Body of pancreas (tissue), 4 donors: ENCODE measurements around the gene STAMBPL1.

ENCODE experiments used
- CTCF ChIP-seq, 7 experiments: fragments of 450-650 bp in 4 of 7; fragments of 200-600 bp in 3 of 7; sonication (generic) in 3 of 7; IDR thresholded peaks; one replicate each; pipeline ENCODE4 v1.5.1; 2016 to 2019; ENCODE audit warnings: antibody characterized with exemption in 7 of 7
- POLR2A ChIP-seq, 3 donors: fragments of 450-650 bp; IDR thresholded peaks; one replicate each; pipeline ENCODE4 v1.6.1; 2016; ENCODE audit warnings: antibody characterized with exemption in 3 of 3, mild to moderate bottlenecking in 2 of 3

GRCh38 chr10:88938039-88938438 lies 58.0 kb downstream of the STAMBPL1 start:
- no peak for TF ChIP-seq CTCF (IDR thresholded peaks at IDR 0.05)
- no peak for TF ChIP-seq POLR2A (IDR thresholded peaks at IDR 0.05)
